Body of pancreas (tissue), 4 donors: ENCODE results near the gene GALNT9. TPM values are rescaled to one million over a fixed set of nuclear protein-coding genes. Genes with fewer than 3 reads are reported as not detected.
"Not testable (repeated sequence)": the region's sequence is repeated elsewhere in the genome, so short reads cannot be mapped to it uniquely, and the experiment has no call there.

Experiments
- ATAC-seq: fragments of 150-250 bp; one replicate; pipeline ENCODE4 v1.9.1; 2016
- DNase-seq, 4 donors: peaks; one replicate each; pipeline ENCODE4 v3.0.0-alpha.2; 2019
- H3K27ac ChIP-seq, 4 donors: fragments of 200-600 bp; sonication (generic); 1 replicate in 3 of 4; 2 replicates in 1 of 4; pipeline versions ENCODE4 v1.5.1 to v1.6.1; 2016 to 2019; ENCODE audit warnings: mild to moderate bottlenecking in 1 of 4, mixed read lengths in 1 of 4, moderate library complexity in 1 of 4
- H3K27me3 ChIP-seq, 2 donors: fragments of 200-600 bp; sonication (generic); one replicate each; pipeline ENCODE4 v1.6.0; 2016; ENCODE audit warnings: mild to moderate bottlenecking in 1 of 2
- H3K36me3 ChIP-seq, 2 donors: fragments of 200-600 bp; sonication (generic); replicated peaks in 1 of 2; 2 replicates each; pipeline ENCODE4 v1.5.1; 2016; ENCODE audit warnings: low read depth in 2 of 2; ENCODE audit not compliant: insufficient read depth in 1 of 2
- H3K4me1 ChIP-seq: fragments of 200-600 bp; sonication (generic); one replicate; pipeline ENCODE4 v1.6.0; 2016
- H3K4me3 ChIP-seq, 2 donors: fragments of 200-600 bp; sonication (generic); 1 replicate in 1 of 2; 2 replicates in 1 of 2; pipeline ENCODE4 v1.5.1; 2016 to 2019
- H3K9me3 ChIP-seq, 3 donors: fragments of 200-600 bp; sonication (generic); 1 replicate in 2 of 3; 2 replicates in 1 of 3; pipeline ENCODE4 v1.5.1; 2016
- POLR2A ChIP-seq, 3 donors: fragments of 450-650 bp; IDR thresholded peaks; one replicate each; pipeline ENCODE4 v1.6.1; 2016; ENCODE audit warnings: antibody characterized with exemption in 3 of 3, mild to moderate bottlenecking in 2 of 3
- WGBS, 2 donors: methylation state at CpG; one replicate each; pipeline ENCODE4 v1.1.5; 2017; 5-methylcytosine and 5-hydroxymethylcytosine counted together
- intact Hi-C: fragments of 100-400 bp; cut with DNase I; formaldehyde crosslinking; loops from one replicate; pipeline ENCODE4 v1.15.1; 2023
- total RNA-seq, 2 donors: library from RNA; depleted of rRNA; stranded (reverse); fragments of >200 nt; gene quantifications; one replicate each; pipeline ENCODE4 v1.1.0, GENCODE V29; 2016
- TF ChIP-seq, protein P1 (sequence below), 7 experiments: fragments of 450-650 bp in 4 of 7; fragments of 200-600 bp in 3 of 7; sonication (generic) in 3 of 7; IDR thresholded peaks; one replicate each; pipeline ENCODE4 v1.5.1; 2016 to 2019; ENCODE audit warnings: antibody characterized with exemption in 7 of 7

The GALNT9 gene
- total RNA-seq, 2 donors from 2014 or later, result not detected

DNA sequence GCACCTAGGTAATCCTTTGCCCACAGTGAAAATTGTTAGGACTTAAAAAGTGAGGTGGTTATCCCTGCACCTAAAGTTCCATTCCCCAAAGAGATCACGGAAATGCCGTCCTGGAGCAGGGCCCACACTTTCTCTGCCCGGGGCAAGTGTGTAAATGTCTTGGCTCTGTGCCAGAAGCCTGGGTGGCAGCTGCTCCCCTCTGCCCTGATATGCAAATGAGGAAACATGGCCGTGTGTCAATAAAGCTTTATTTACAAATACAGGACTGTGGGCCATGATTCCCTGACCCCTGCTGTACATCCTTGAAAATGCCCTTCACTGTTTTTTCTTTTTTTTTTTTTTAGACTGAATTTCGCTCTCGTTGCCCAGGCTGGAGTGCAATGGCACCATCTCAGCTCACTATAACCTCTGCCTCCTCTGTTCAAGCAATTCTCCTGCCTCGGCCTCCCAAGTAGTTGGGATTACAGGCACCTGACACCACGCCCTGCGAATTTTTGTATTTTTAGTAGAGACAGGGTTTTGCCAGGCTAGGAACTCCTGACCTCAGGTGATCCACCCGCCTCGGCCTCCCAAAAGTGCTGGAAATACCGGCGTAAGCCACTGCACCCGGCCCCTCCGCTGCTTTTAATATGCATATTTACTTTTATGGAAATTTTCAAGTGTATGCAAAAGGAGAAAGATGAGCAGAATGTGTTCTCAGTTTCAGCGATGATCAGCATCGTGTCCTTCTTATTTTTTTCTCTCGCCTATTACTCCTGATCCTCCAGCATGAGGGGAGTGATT lies 75.5 kb downstream of the GALNT9 start:
- Histone ChIP-seq H3K4me3 (no peak overlapping the region), H3K27me3 (no peaks in the 10 kb centered on the region), H3K4me1 (no peaks in the 10 kb centered on the region), H3K36me3 (no peaks in the 10 kb centered on the region), H3K9me3 (no peaks in the 10 kb centered on the region), H3K27ac (no peak overlapping the region)
- WGBS, 2 donors, result 64 to 76% methylated on average over 18 of the region's 18 CpGs
- intact Hi-C loops, result no loop called here
- TF ChIP-seq POLR2A (IDR thresholded peaks at IDR 0.05), result no peak
- TF ChIP-seq, protein P1, sequence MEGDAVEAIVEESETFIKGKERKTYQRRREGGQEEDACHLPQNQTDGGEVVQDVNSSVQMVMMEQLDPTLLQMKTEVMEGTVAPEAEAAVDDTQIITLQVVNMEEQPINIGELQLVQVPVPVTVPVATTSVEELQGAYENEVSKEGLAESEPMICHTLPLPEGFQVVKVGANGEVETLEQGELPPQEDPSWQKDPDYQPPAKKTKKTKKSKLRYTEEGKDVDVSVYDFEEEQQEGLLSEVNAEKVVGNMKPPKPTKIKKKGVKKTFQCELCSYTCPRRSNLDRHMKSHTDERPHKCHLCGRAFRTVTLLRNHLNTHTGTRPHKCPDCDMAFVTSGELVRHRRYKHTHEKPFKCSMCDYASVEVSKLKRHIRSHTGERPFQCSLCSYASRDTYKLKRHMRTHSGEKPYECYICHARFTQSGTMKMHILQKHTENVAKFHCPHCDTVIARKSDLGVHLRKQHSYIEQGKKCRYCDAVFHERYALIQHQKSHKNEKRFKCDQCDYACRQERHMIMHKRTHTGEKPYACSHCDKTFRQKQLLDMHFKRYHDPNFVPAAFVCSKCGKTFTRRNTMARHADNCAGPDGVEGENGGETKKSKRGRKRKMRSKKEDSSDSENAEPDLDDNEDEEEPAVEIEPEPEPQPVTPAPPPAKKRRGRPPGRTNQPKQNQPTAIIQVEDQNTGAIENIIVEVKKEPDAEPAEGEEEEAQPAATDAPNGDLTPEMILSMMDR (IDR thresholded peaks at IDR 0.05), result no peak
- ATAC-seq, result no peak
- DNase-seq, result no peak

DNA sequence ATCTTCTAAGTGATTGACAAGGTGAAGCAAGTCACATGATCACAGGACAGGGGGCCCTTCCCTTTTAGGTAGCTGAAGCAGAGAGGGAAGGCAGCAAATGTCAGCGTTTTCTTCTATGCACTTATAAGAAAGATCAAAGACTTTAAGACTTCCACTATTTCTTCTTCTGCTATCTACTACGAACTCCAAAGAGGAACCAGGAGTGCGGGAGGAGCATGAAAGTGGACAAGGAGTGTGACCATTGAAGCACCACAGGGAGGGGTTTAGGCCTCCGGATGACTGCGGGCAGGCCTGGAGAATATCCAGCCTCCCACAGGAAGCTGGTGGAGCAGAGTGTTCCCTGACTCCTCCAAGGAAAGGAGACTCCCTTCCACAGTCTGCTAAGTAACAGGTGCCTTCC lies 76.4 kb downstream of the GALNT9 start:
- DNase-seq, H3K27me3 ChIP-seq, intact Hi-C loops, H3K4me3 ChIP-seq, H3K36me3 ChIP-seq, ATAC-seq, H3K27ac ChIP-seq, H3K4me1 ChIP-seq, H3K9me3 ChIP-seq: not testable (repeated sequence)
- WGBS, 2 donors, result 53 to 61% methylated on average over 3 to 5 of the region's 5 CpGs

DNA sequence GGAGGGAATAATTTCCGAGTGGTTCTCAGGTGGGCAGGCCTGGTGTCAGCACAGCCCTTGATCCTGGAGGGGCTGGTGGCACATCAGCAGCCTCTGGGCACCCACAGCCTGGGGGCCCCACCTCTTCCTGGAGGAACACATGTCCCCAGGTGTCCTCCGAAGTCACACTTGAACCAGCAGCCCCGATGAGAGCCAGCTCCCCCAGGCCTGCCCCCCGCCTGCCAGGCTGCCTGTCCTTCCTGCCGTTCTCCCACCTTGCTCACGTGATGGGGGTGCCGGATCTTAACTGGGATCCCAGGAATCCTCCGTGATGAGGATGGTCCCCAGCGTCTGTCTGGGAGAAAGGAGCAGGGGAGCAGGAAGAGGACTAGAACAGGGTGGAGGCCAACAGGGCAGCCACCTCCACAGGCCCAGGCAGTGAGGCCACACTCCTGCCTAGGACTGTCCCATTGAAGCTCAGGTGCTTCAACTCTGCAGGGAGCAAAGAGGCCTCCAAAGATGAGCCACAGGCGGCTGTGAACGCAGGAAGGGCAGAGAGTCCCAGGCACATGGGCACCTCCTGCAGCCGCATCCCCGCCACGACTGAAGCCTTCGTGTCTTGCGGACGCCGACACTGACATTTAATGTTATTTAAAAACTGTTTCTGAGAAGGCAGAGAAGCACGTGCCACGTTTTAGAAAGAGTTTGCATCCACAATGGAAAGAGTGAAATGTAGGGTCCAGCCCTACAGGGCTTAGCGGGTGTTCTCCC lies 77.5 kb downstream of the GALNT9 start:
- WGBS, 2 donors, result 78 to 82% methylated on average over 14 to 21 of the region's 21 CpGs
- no peaks in the 10 kb centered on the region for H3K36me3 ChIP-seq

DNA sequence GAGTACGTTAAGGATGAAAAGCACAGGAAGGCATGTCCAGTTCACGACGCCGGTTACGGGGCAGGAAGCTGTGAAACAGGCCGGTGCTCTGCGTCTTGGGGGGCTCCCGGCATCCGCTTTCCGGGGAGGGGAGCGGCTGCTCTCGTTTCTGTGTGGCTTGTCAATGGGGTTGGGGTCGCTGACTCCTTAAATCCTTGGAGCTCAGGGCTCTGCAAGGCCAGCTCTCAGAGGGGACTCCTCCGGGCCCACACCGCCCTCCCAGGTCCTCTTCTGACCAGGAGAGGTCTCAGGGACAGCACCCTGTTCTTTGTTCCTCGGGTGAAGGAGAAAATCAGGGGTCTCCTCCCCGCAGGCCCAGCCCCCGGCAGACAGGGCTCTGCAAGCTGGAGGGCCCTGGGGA lies 78.1 kb downstream of the GALNT9 start:
- no peak overlapping the region for H3K4me3 ChIP-seq
- WGBS, 2 donors, result 68 to 79% methylated on average over 14 to 17 of the region's 18 CpGs
- H3K27me3 ChIP-seq, result no peaks in the 10 kb centered on the region
- no peaks in the 10 kb centered on the region for H3K9me3 ChIP-seq
- no peak for ATAC-seq
- no peak overlapping the region for H3K27ac ChIP-seq
- no peak for TF ChIP-seq POLR2A (IDR thresholded peaks at IDR 0.05)
- TF ChIP-seq, protein P1 (IDR thresholded peaks at IDR 0.05), result no peak
- H3K4me1 ChIP-seq, result no peaks in the 10 kb centered on the region
- no peak for DNase-seq
- intact Hi-C loops, result no loop called here
- H3K36me3 ChIP-seq, result no peaks in the 10 kb centered on the region

More for the DNA sequence above, 77.5 kb downstream of the GALNT9 start:
- no peak for DNase-seq
- no peak overlapping the region for H3K4me3 ChIP-seq
- ATAC-seq, result no peak
- intact Hi-C loops, result no loop called here
- no peaks in the 10 kb centered on the region for H3K4me1 ChIP-seq
- TF ChIP-seq POLR2A (IDR thresholded peaks at IDR 0.05), result no peak
- TF ChIP-seq, protein P1 (IDR thresholded peaks at IDR 0.05), result no peak
- no peaks in the 10 kb centered on the region for H3K27me3 ChIP-seq
- no peaks in the 10 kb centered on the region for H3K9me3 ChIP-seq
- H3K27ac ChIP-seq, result no peak overlapping the region

DNA sequence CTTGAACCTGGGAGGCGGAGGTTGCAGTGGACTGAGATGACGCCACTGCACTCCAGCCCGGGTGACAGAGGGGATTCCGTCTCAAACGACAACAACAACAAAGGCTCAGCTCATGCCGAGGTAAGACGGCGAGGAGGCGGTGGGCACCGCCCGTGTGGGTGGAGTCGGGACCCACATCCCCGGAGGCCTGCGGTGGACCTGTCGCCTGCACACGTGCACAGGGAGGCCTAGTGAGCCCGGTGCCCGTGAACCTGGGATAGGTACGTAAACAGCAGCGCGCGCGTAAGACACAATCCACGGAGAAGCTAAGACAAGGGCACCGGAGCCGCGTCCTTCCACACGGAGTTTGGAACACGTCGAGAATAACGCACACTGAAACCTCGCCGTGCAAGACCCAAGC lies 78.7 kb downstream of the GALNT9 start:
- 85% methylated on average over 29 to 33 of the region's 33 CpGs for WGBS, 2 donors
- no peaks in the 10 kb centered on the region for H3K4me1 ChIP-seq
- ATAC-seq, result no peak

More for the DNA sequence above, 78.7 kb downstream of the GALNT9 start:
- Histone ChIP-seq H3K4me3 (no peak overlapping the region), H3K36me3 (no peaks in the 10 kb centered on the region), H3K9me3 (no peaks in the 10 kb centered on the region), H3K27ac (no peak overlapping the region), H3K27me3 (no peaks in the 10 kb centered on the region)
- no peak for DNase-seq
- intact Hi-C loops, result no loop called here
- TF ChIP-seq POLR2A (IDR thresholded peaks at IDR 0.05), result no peak
- TF ChIP-seq, protein P1 (IDR thresholded peaks at IDR 0.05), result no peak
